ENCODE data around the gene AP3B2.

AP3B2 gene

GRCh38 chr15:82653483-82654168 is 56.0 kb downstream of the AP3B2 start:
- H3K4me3 ChIP-seq (ENCODE audit: low read depth, low read length) = no peak overlapping the region
- no peak overlapping the region for H3K27ac ChIP-seq
- H3K27me3 ChIP-seq (ENCODE audit: insufficient read depth, low read depth, severe bottlenecking) = no peaks in the 10 kb centered on the region
- H3K9me3 ChIP-seq (ENCODE audit: severe bottlenecking) = no peaks in the 10 kb centered on the region
- no peak for DNase-seq
- TF ChIP-seq CTCF (IDR thresholded peaks at IDR 0.05; ENCODE audit: low read depth, low read length) = no peak
- no peaks in the 10 kb centered on the region; the same call in 1 of the 2 replicates for H3K36me3 ChIP-seq

GRCh38 chr15:82651708-82652107 is 58.0 kb downstream of the AP3B2 start:
- Histone ChIP-seq H3K27ac (no peak overlapping the region), H3K4me3 (ENCODE audit: low read depth, low read length) (no peak overlapping the region)

GRCh38 chr15:82650046-82650670 is 59.5 kb downstream of the AP3B2 start:
- Histone ChIP-seq H3K36me3 (no peaks in the 10 kb centered on the region), H3K9me3 (ENCODE audit: severe bottlenecking) (no peaks in the 10 kb centered on the region), H3K27ac (no peak overlapping the region), H3K4me3 (ENCODE audit: low read depth, low read length) (no peak overlapping the region), H3K27me3 (ENCODE audit: insufficient read depth, low read depth, severe bottlenecking) (no peaks in the 10 kb centered on the region)
- no peak for TF ChIP-seq CTCF (IDR thresholded peaks at IDR 0.05; ENCODE audit: low read depth, low read length)
- DNase-seq = no peak

More at GRCh38 chr15:82651708-82652107, 58.0 kb downstream of the AP3B2 start:
- Histone ChIP-seq H3K9me3 (ENCODE audit: severe bottlenecking) (no peaks in the 10 kb centered on the region), H3K27me3 (ENCODE audit: insufficient read depth, low read depth, severe bottlenecking) (no peaks in the 10 kb centered on the region), H3K36me3 (no peaks in the 10 kb centered on the region)
- no peak for DNase-seq
- no peak for TF ChIP-seq CTCF (IDR thresholded peaks at IDR 0.05; ENCODE audit: low read depth, low read length)

GRCh38 chr15:82649226-82649999 is 60.3 kb downstream of the AP3B2 start:
- TF ChIP-seq CTCF (IDR thresholded peaks at IDR 0.05; ENCODE audit: low read depth, low read length) = no peak
- Histone ChIP-seq H3K36me3 (no peaks in the 10 kb centered on the region), H3K4me3 (ENCODE audit: low read depth, low read length) (no peak overlapping the region), H3K27ac (no peak overlapping the region), H3K27me3 (ENCODE audit: insufficient read depth, low read depth, severe bottlenecking) (no peaks in the 10 kb centered on the region), H3K9me3 (ENCODE audit: severe bottlenecking) (no peaks in the 10 kb centered on the region)
- no peak for DNase-seq

GRCh38 chr15:82648257-82649103 is 61.2 kb downstream of the AP3B2 start:
- Histone ChIP-seq H3K36me3 (no peaks in the 10 kb centered on the region), H3K9me3 (ENCODE audit: severe bottlenecking) (no peaks in the 10 kb centered on the region), H3K27me3 (ENCODE audit: insufficient read depth, low read depth, severe bottlenecking) (no peaks in the 10 kb centered on the region), H3K4me3 (ENCODE audit: low read depth, low read length) (peak overlapping the region; percentile 58), H3K27ac (no peak overlapping the region)
- no peak for TF ChIP-seq CTCF (IDR thresholded peaks at IDR 0.05; ENCODE audit: low read depth, low read length)
- no peak for DNase-seq

All from WERI-Rb-1 (cell line).